B cell (primary cell): Measurements from ENCODE around the gene VWCE. TPM values are rescaled to one million over a fixed set of nuclear protein-coding genes. Genes with fewer than 3 reads are reported as not detected.

ENCODE experiments used
- ATAC-seq: fragments of 200-7000 bp; cut with Tn5 transposase; one replicate; pipeline ENCODE4 v1.10.0; 2021; ENCODE audit warnings: low read depth, mild to moderate bottlenecking, moderate number of reproducible peaks, moderate library complexity
- CTCF ChIA-PET: fragments of 350-600 bp; sonication (Branson Sonifier 250); formaldehyde crosslinking; loops from one replicate; lab custom pipeline; 2021; ENCODE audit warnings: antibody characterized with exemption, inconsistent platforms; lab: Charles Lee
- POLR2A ChIA-PET: fragments of 350-600 bp; sonication (Branson Sonifier 250); formaldehyde crosslinking; loops from one replicate; lab custom pipeline; 2021; ENCODE audit warnings: antibody characterized with exemption; lab: Charles Lee
- DNase-seq: peaks from one replicate; pipeline ENCODE4 v3.0.0; 2013
- H2AFZ ChIP-seq: 2 replicates; pipeline ENCODE4 v1.6.1; 2012; ENCODE audit warnings: mild to moderate bottlenecking, low read depth, low read length; ENCODE audit not compliant: insufficient read depth, poor library complexity, severe bottlenecking
- H3K27ac ChIP-seq, 2 donors: 1 replicate in 1 of 2; 2 replicates in 1 of 2; pipeline ENCODE4 v1.5.1; 2012 to 2013; ENCODE audit warnings: low read length in 2 of 2, mild to moderate bottlenecking in 2 of 2, moderate library complexity in 1 of 2
- H3K27me3 ChIP-seq, 4 experiments: fragments of 200-600 bp in 1 of 4; sonication (generic) in 1 of 4; replicated peaks in 1 of 4; 1 replicate in 2 of 4; 2 replicates in 2 of 4; pipeline versions ENCODE4 v1.6.1 to v1.7.0; 2013 to 2016; ENCODE audit warnings: low read length in 3 of 4, mild to moderate bottlenecking in 2 of 4, mixed read lengths in 1 of 4, moderate library complexity in 1 of 4; ENCODE audit not compliant: insufficient read depth in 4 of 4, control insufficient read depth in 3 of 4; ENCODE audit errors: control extremely low read depth in 1 of 4
- H3K36me3 ChIP-seq, 2 experiments: replicated peaks in 1 of 2; 1 replicate in 1 of 2; 2 replicates in 1 of 2; pipeline versions ENCODE4 v1.6.1 to v1.7.1; 2013; ENCODE audit warnings: low read length in 1 of 2; ENCODE audit not compliant: insufficient read depth in 2 of 2, control insufficient read depth in 1 of 2; ENCODE audit errors: control extremely low read depth in 1 of 2, extremely low read depth in 1 of 2
- H3K4me1 ChIP-seq, 2 donors: fragments of 200-600 bp in 1 of 2; sonication (generic) in 1 of 2; 1 replicate in 1 of 2; 2 replicates in 1 of 2; pipeline versions ENCODE4 v1.5.1 to v1.6.1; 2013 to 2017; ENCODE audit warnings: low read length in 2 of 2; ENCODE audit not compliant: control insufficient read depth in 2 of 2, insufficient read depth in 2 of 2
- H3K4me2 ChIP-seq: replicated peaks from 2 replicates; pipeline ENCODE3; 2012; ENCODE audit warnings: mild to moderate bottlenecking, low read depth, low read length; ENCODE audit not compliant: poor library complexity, severe bottlenecking
- H3K4me3 ChIP-seq, 5 experiments: fragments of 200-600 bp in 1 of 5; sonication (generic) in 1 of 5; 1 replicate in 3 of 5; 2 replicates in 2 of 5; pipeline versions ENCODE4 v1.5.1 to v1.7.0; 2011 to 2016; ENCODE audit warnings: low read length in 4 of 5, mild to moderate bottlenecking in 4 of 5, low read depth in 2 of 5, control low read depth in 1 of 5, moderate library complexity in 1 of 5; ENCODE audit not compliant: insufficient read depth in 1 of 5; ENCODE audit errors: control extremely low read depth in 1 of 5, extremely low read depth in 1 of 5
- H3K79me2 ChIP-seq: fragments of 200-600 bp; sonication (generic); one replicate; pipeline ENCODE4 v1.6.0; 2016; ENCODE audit warnings: low read length; ENCODE audit not compliant: control insufficient read depth, insufficient read depth
- H3K9ac ChIP-seq: fragments of 200-600 bp; sonication (generic); 2 replicates; pipeline ENCODE4 v1.6.1; 2017; ENCODE audit warnings: mild to moderate bottlenecking, low read length, moderate library complexity
- H3K9me3 ChIP-seq, 3 donors: one replicate each; pipeline versions ENCODE4 v1.6.1 to v1.7.1; 2013; ENCODE audit warnings: low read length in 2 of 3; ENCODE audit not compliant: control insufficient read depth in 2 of 3, insufficient read depth in 1 of 3; ENCODE audit errors: control extremely low read depth in 1 of 3
- H4K20me1 ChIP-seq: 2 replicates; pipeline ENCODE4 v1.6.0; 2012; ENCODE audit warnings: mild to moderate bottlenecking, low read length; ENCODE audit not compliant: insufficient read depth, control insufficient read depth, poor library complexity, severe bottlenecking
- H3K27ac Mint-ChIP-seq: one replicate; pipeline ENCODE4 v1.8.0; 2021; ENCODE audit warnings: mixed read lengths
- H3K27me3 Mint-ChIP-seq: one replicate; pipeline ENCODE4 v1.8.0; 2021; ENCODE audit warnings: mixed read lengths
- H3K4me1 Mint-ChIP-seq: one replicate; pipeline ENCODE4 v1.8.0; 2021; ENCODE audit warnings: mixed read lengths
- H3K4me3 Mint-ChIP-seq: one replicate; pipeline ENCODE4 v1.8.0; 2021; ENCODE audit warnings: mixed read lengths
- H3K9me3 Mint-ChIP-seq: one replicate; pipeline ENCODE4 v1.8.0; 2022; ENCODE audit warnings: mixed read lengths; ENCODE audit not compliant: insufficient read depth
- CTCF ChIP-seq: fragments of 200-600 bp; IDR thresholded peaks from one replicate; pipeline ENCODE4 v1.8.0; 2022; ENCODE audit warnings: antibody characterized with exemption, mild to moderate bottlenecking
- EZH2 ChIP-seq: IDR thresholded peaks from 2 replicates; pipeline ENCODE4 v1.6.1; 2012; ENCODE audit warnings: borderline replicate concordance, low read depth, mild to moderate bottlenecking, moderate library complexity, low read length; ENCODE audit not compliant: insufficient read depth, poor library complexity, severe bottlenecking
- WGBS: methylation state at CpG from one replicate; pipeline ENCODE4 v1.1.5; 2013; ENCODE audit warnings: missing lambda C conversion rate; ENCODE audit not compliant: insufficient coverage; 5-methylcytosine and 5-hydroxymethylcytosine counted together
- intact Hi-C: fragments of 100-400 bp; cut with micrococcal nuclease; formaldehyde crosslinking; loops from one replicate; pipeline ENCODE4 v1.10.0; 2022
- polyA plus RNA-seq: library from polyadenylated mRNA; depleted of rRNA; stranded (reverse); fragments of >200 nt; gene quantifications from 2 replicates; pipeline ENCODE4 v1.2.3, GENCODE V29; 2012
- total RNA-seq, 2 donors: library from RNA; stranded (reverse); fragments of 120-200 nt in 1 of 2; gene quantifications; 1 replicate in 1 of 2; 2 replicates in 1 of 2; pipeline versions ENCODE4 v1.2.3 to v1.2.4, GENCODE V29; 2013 to 2022

VWCE gene
- total and polyA plus RNA-seq, 2 donors (not counting 1 experiment from before 2014, with no cell fraction given), result 0.37 to 0.39 TPM

- no peaks in the 10 kb centered on the region for H3K4me1 Mint-ChIP-seq
- Histone ChIP-seq H3K4me1 (no peaks in the 10 kb centered on the region), H3K9ac (no peak overlapping the region), H3K27ac (no peak overlapping the region), H4K20me1 (peaks cover 9% of the 10 kb centered on the region), H3K27me3 (no peaks in the 10 kb centered on the region), H3K4me2 (no peak overlapping the region), H2AFZ (no peak overlapping the region), H3K36me3 (peaks cover 6 to 83% of the 10 kb centered on the region in 2 experiments), H3K79me2 (no peaks in the 10 kb centered on the region), H3K9me3 (no peaks in the 10 kb centered on the region), H3K4me3 (no peak overlapping the region)
- no peak for TF ChIP-seq EZH2
- no peak for TF ChIP-seq CTCF
- ATAC-seq (no peak), DNase-seq (no peak)
- POLR2A ChIA-PET, result no interaction called here
- no peak overlapping the region for H3K27ac Mint-ChIP-seq
- no peaks in the 10 kb centered on the region for H3K27me3 Mint-ChIP-seq
- 100% methylated on average over 2 of the region's 2 CpGs for WGBS
- intact Hi-C loops, result no loop called here
- H3K4me3 Mint-ChIP-seq, result no peak overlapping the region
- CTCF ChIA-PET, result interaction anchor here (1.5 kb wide), 1 partner anchor 70 kb away, joined by 5 read pairs; no protein-coding TSS in a partner anchor
- no peaks in the 10 kb centered on the region for H3K9me3 Mint-ChIP-seq
These were observed 20.1 kb upstream of the VWCE start for GRCh38 chr11:61315260-61315659.

- 97% methylated on average over 4 of the region's 8 CpGs for WGBS
- CTCF ChIA-PET, result interaction anchor here (0.8 kb wide), 1 partner anchor 17 kb away, joined by 3 read pairs; no protein-coding TSS in a partner anchor
These were observed 15.6 kb upstream of the VWCE start for GRCh38 chr11:61310749-61311148.

More at GRCh38 chr11:61310749-61311148, 15.6 kb upstream of the VWCE start:
- intact Hi-C loops, result no loop called here
- DNase-seq, result no peak
- Histone ChIP-seq H3K9me3 (no peaks in the 10 kb centered on the region), H3K4me2 (no peak overlapping the region), H3K36me3 (peaks cover 8 to 97% of the 10 kb centered on the region in 2 experiments), H4K20me1 (peaks cover 4% of the 10 kb centered on the region), H2AFZ (no peak overlapping the region), H3K27me3 (no peaks in the 10 kb centered on the region), H3K9ac (no peak overlapping the region), H3K4me1 (no peaks in the 10 kb centered on the region), H3K4me3 (no peak overlapping the region), H3K27ac (no peak overlapping the region), H3K79me2 (no peaks in the 10 kb centered on the region)
- ATAC-seq, result no peak
- no peaks in the 10 kb centered on the region for H3K9me3 Mint-ChIP-seq
- POLR2A ChIA-PET, result no interaction called here
- H3K4me3 Mint-ChIP-seq, result no peak overlapping the region
- TF ChIP-seq EZH2 (no peak), CTCF (no peak)
- no peaks in the 10 kb centered on the region for H3K27me3 Mint-ChIP-seq
- no peak overlapping the region for H3K27ac Mint-ChIP-seq
- no peaks in the 10 kb centered on the region for H3K4me1 Mint-ChIP-seq
